Pancreas (tissue), 10 donors: Measurements from ENCODE around the gene TCEAL4. TPM values are rescaled to one million over a fixed set of nuclear protein-coding genes. Genes with fewer than 3 reads are reported as not detected.

Source experiments
- ATAC-seq, 4 donors: fragments of 200-7000 bp; cut with Tn5 transposase; one replicate each; pipeline versions ENCODE4 v1.8.0 to v1.9.1; 2020; ENCODE audit warnings: mild to moderate bottlenecking in 4 of 4, moderate library complexity in 4 of 4
- DNase-seq, 6 donors: peaks; one replicate each; pipeline ENCODE4 v3.0.0-alpha.2; 2020
- FAIRE-seq: peaks from 2 replicates; lab custom pipeline; 2012; peaks lifted over from hg19 to GRCh38; lab: Jason Lieb, UNC
- H3K27ac ChIP-seq, 4 donors: fragments of 200-600 bp; sonication (generic); 1 replicate in 3 of 4; 2 replicates in 1 of 4; pipeline versions ENCODE4 v1.5.0 to v1.8.0; 2020
- H3K27me3 ChIP-seq, 4 donors: fragments of 200-600 bp; one replicate each; pipeline ENCODE4 v1.8.0; 2021
- H3K36me3 ChIP-seq, 3 donors: fragments of 200-600 bp; sonication (generic) in 1 of 3; one replicate each; pipeline versions ENCODE4 v1.5.0 to v1.8.0; 2020 to 2021
- H3K4me1 ChIP-seq, 3 donors: fragments of 200-600 bp; one replicate each; pipeline ENCODE4 v1.8.0; 2021
- H3K4me3 ChIP-seq, 4 donors: fragments of 200-600 bp; sonication (generic) in 2 of 4; one replicate each; pipeline versions ENCODE4 v1.5.0 to v1.8.0; 2020 to 2021
- H3K9me3 ChIP-seq, 4 donors: fragments of 200-600 bp; one replicate each; pipeline ENCODE4 v1.8.0; 2021
- WGBS, 2 donors: extraction: QIAGEN DNeasy Blood & Tissue Kit; methylation state at CpG; one replicate each; pipeline ENCODE4 v1.1.7; 2013; 5-methylcytosine and 5-hydroxymethylcytosine counted together
- intact Hi-C, 3 donors: fragments of 100-400 bp; cut with DNase I; formaldehyde crosslinking; loops; one replicate each; pipeline versions ENCODE4 v1.11.1 to v1.14.2; 2022
- polyA plus RNA-seq, 2 donors: library from polyadenylated mRNA; stranded (reverse); fragments of 200-250 nt; gene quantifications; one replicate each; pipeline ENCODE4 v1.2.3, GENCODE V29; 2013
- total RNA-seq, 6 donors: library from RNA; stranded (reverse); fragmentation: NEBNext Ultra II Directional in 4 of 6; extraction: Animal tissue kit (Norgen Biotek cat#: 25700) in 4 of 6; gene quantifications; one replicate each; pipeline versions ENCODE4 v1.2.1 to v1.2.4, GENCODE V29; 2021 to 2023
- TF ChIP-seq, protein P1 (sequence below), 4 donors: fragments of 200-600 bp; sonication (generic) in 3 of 4; IDR thresholded peaks; one replicate each; pipeline versions ENCODE4 v1.5.0 to v1.8.0; 2021; ENCODE audit warnings: antibody characterized with exemption in 4 of 4
- donor health status: healthy with polysubstance abuse.
- donor health status: DM: no; HTN: no; CAD: no; lungs with moderate emphysema.
- donor health status: DM: no; HTN: no; CAD: no.
- donor health status: control.
- donor health status: control.
- donor health status: Bipolar disorder and iron deficiency.
- donor health status: DM: yes; HTN: yes; CAD: no.
- donor health status: DM: no; HTN: no; CAD: no.
- donor health status: DM: no; HTN: no; CAD: no.
- donor health status: DM: yes; HTN: yes; CAD: no.

The TCEAL4 gene
- total and polyA plus RNA-seq, 8 donors = 16.7 to 132 (median 27.8) TPM

DNA sequence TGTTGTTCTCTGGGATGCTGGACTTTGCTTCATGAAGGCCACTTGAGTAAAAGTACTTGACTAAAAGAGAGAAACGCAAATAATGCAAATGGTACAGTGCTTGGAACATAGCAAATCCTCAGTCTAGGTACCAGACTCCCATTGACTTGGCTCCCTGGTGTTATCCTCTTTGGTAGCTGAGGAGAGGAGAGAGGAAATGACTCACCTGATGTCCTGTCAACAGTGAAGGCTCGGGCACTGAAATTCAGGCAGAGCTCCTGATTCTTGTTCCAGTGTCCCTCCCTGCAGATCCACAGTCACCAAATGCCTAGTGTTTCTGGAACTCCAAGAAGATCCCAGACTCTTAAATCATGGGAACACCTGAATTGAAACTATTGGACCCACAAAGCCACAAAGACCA is 22.5 kb upstream of the TCEAL4 start:
- Histone ChIP-seq H3K27me3 (peaks cover 0 to 4% (median under 1%) of the 10 kb centered on the region in 4 donors), H3K36me3 (no peaks in the 10 kb centered on the region), H3K4me3 (no peak overlapping the region), H3K4me1 (no peaks in the 10 kb centered on the region), H3K27ac (no peak overlapping the region), H3K9me3 (no peaks in the 10 kb centered on the region)
- FAIRE-seq (no peak), ATAC-seq (no peak), DNase-seq (no peak)
- WGBS, 2 donors = 68 to 84% methylated on average over 2 of the region's 2 CpGs
- intact Hi-C loops = no loop called here
- TF ChIP-seq, protein P1, sequence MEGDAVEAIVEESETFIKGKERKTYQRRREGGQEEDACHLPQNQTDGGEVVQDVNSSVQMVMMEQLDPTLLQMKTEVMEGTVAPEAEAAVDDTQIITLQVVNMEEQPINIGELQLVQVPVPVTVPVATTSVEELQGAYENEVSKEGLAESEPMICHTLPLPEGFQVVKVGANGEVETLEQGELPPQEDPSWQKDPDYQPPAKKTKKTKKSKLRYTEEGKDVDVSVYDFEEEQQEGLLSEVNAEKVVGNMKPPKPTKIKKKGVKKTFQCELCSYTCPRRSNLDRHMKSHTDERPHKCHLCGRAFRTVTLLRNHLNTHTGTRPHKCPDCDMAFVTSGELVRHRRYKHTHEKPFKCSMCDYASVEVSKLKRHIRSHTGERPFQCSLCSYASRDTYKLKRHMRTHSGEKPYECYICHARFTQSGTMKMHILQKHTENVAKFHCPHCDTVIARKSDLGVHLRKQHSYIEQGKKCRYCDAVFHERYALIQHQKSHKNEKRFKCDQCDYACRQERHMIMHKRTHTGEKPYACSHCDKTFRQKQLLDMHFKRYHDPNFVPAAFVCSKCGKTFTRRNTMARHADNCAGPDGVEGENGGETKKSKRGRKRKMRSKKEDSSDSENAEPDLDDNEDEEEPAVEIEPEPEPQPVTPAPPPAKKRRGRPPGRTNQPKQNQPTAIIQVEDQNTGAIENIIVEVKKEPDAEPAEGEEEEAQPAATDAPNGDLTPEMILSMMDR (IDR thresholded peaks at IDR 0.05) = no peak

DNA sequence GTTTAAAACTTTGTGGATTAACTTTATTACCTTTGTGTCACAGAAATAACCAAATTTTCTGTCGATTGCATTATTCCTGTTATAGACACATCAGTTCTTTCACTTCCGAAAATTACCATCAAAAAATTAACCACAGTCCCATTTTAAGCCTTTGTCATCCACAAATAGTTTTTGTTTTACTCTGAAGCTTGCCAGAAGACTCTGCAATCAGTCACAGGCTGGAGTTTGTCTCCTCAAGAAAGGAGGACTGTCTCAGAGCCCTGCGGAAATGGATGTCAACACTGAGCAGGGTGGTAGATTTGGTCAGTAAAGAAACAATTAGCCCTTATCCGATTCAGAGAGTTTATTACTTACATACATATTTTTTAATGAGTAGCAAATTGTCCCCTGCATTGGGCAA is 20.1 kb upstream of the TCEAL4 start:
- intact Hi-C loops = no loop called here
- peaks cover 0 to 10% (median 0%) of the 10 kb centered on the region in 4 donors for H3K27me3 ChIP-seq
- ATAC-seq (no peak), FAIRE-seq (no peak), DNase-seq (no peak)
- no peaks in the 10 kb centered on the region for H3K9me3 ChIP-seq
- TF ChIP-seq, protein P1 (IDR thresholded peaks at IDR 0.05) = no peak
- H3K27ac ChIP-seq = no peak overlapping the region
- 71 to 78% methylated on average over 4 of the region's 4 CpGs for WGBS, 2 donors
- no peaks in the 10 kb centered on the region for H3K36me3 ChIP-seq
- no peak overlapping the region for H3K4me3 ChIP-seq
- no peaks in the 10 kb centered on the region for H3K4me1 ChIP-seq

DNA sequence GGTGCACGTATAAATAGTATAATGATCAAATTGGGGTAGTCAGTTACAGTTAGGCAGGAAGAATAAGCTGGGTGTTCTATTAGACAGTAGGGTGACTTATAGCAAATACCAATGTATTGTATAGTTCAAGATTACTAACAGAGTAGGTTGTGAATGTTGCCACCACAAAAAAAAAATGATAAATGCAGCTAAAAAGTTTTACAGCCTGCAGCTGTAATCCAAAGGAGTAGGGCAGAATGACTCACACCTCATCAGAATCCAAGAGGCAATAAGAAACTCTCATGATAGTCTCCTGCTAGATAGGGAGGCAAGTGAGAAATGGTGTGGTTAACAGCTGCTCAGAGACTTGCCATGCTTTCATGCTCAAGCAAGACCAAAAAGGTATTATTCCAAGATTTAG is 19.6 kb upstream of the TCEAL4 start:
- intact Hi-C loops = no loop called here
- H3K27ac ChIP-seq = no peak overlapping the region
- no peak for DNase-seq
- no peaks in the 10 kb centered on the region for H3K36me3 ChIP-seq
- FAIRE-seq = no peak
- peaks cover 0 to 10% (median 0%) of the 10 kb centered on the region in 4 donors for H3K27me3 ChIP-seq
- H3K9me3 ChIP-seq = no peaks in the 10 kb centered on the region
- H3K4me1 ChIP-seq = no peaks in the 10 kb centered on the region
- WGBS, 2 donors = 24 to 54% methylated on average over 1 of the region's 1 CpG
- TF ChIP-seq, protein P1 (IDR thresholded peaks at IDR 0.05) = no peak
- no peak for ATAC-seq
- no peak overlapping the region for H3K4me3 ChIP-seq

DNA sequence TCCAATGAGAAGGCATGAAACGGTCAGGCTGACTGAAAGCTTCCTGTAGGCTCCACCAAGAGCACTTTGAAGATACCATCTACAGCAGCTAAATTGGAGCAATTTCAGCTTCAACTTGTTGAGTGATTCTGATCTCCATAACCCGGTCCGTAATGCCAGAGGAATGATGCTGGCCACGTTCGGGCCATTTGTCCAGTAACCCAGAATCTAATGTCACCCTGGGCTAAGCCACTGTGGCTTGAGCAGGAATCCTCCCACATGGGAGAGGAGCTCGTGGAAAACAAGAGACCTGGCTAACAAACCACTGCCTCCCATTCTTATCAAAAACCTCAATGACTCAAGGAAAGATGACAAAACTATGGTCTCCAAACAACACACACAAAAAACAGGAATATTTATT is 14.2 kb upstream of the TCEAL4 start:
- intact Hi-C loops = no loop called here
- H3K4me1 ChIP-seq = no peaks in the 10 kb centered on the region
- H3K9me3 ChIP-seq = no peaks in the 10 kb centered on the region
- peaks cover 0 to 10% (median 0%) of the 10 kb centered on the region in 4 donors for H3K27me3 ChIP-seq
- H3K27ac ChIP-seq = no peak overlapping the region
- no peaks in the 10 kb centered on the region for H3K36me3 ChIP-seq
- 83 to 87% methylated on average over 6 of the region's 6 CpGs for WGBS, 2 donors
- no peak for FAIRE-seq
- TF ChIP-seq, protein P1 (IDR thresholded peaks at IDR 0.05) = no peak
- ATAC-seq = no peak
- no peak overlapping the region for H3K4me3 ChIP-seq
- DNase-seq = no peak

DNA sequence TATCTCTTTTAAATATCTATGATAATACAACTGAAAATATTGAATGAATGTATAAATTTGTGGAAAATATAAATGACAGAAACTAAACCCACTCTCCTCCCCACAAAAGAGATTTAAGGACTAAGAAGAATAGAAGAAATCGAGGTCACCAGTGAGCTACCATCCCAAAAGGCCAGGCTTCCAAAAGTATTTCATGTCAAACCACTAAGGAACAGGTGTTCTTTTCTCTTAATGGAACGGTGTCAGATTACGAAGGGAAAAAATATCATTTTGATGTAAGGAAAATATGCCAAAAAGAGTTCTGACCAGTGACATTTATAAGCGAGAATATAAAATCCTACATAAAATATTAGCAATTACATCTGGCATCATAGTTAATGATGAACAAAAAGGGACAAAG is 13.6 kb upstream of the TCEAL4 start:
- WGBS, 2 donors = 59 to 76% methylated on average over 4 of the region's 4 CpGs
- DNase-seq (no peak), FAIRE-seq (no peak), ATAC-seq (no peak)
- intact Hi-C loops = no loop called here
- H3K36me3 ChIP-seq = no peaks in the 10 kb centered on the region
- no peaks in the 10 kb centered on the region for H3K9me3 ChIP-seq
- peaks cover 0 to 12% (median 0%) of the 10 kb centered on the region in 4 donors for H3K27me3 ChIP-seq
- no peak overlapping the region for H3K27ac ChIP-seq
- no peak overlapping the region for H3K4me3 ChIP-seq
- TF ChIP-seq, protein P1 (IDR thresholded peaks at IDR 0.05) = no peak
- no peaks in the 10 kb centered on the region for H3K4me1 ChIP-seq
